ENCODE data around the gene GPANK1. TPM values are rescaled to one million over a fixed set of nuclear protein-coding genes. Genes with fewer than 3 reads are reported as not detected.

The GPANK1 gene
- total RNA-seq, 1 experiment from 2014 or later: 32.2 TPM

DNA sequence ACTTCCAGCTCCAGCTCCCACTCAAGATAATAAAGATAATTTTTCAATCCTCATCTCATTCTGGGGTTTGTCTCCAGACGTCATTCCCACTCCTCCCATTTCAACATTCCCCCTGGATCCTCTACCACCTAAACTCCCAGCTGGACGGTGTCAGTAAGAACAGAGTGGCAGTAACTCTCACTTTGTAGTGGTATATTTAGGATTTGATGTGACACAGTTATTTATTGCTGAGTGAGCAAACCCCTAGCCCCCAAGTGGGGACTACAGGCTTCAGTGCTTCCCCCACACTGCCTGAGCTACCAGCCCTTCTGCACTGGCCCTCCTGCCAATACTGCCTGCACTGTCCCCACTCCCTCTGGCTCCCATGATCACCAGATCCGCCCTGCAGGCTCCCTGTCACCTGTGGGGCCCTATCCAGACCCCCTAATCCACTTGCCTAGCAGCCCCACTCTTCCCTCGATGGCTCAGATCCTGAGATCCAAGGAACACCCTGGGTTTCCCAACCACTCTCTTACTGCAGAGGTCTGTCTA lies 6.6 kb downstream of the GPANK1 start:
- Mint-ChIP-seq H3K4me3 (ENCODE audit: low read depth, unreplicated experiment) (peak overlapping the region; percentile 82), H3K27ac (ENCODE audit: unreplicated experiment) (no peak overlapping the region), H3K9me3 (ENCODE audit: low read depth, unreplicated experiment) (no peaks in the 10 kb centered on the region), H3K27me3 (ENCODE audit: unreplicated experiment) (no peaks in the 10 kb centered on the region), H3K4me1 (ENCODE audit: low read depth, unreplicated experiment) (peaks cover 56% of the 10 kb centered on the region), H3K36me3 (ENCODE audit: insufficient read depth, unreplicated experiment) (peaks cover 77% of the 10 kb centered on the region)
- CTCF ChIA-PET: interaction anchor here (1.5 kb wide), 1 partner anchor 13 kb away, joined by 4 read pairs; no protein-coding TSS in a partner anchor
- intact Hi-C loops (cut with micrococcal nuclease; ENCODE audit: unreplicated experiment): no loop called here
- BruUV-seq (replicated peaks): no TSS peak
- no peak for DNase-seq
- TF ChIP-seq, protein P1, sequence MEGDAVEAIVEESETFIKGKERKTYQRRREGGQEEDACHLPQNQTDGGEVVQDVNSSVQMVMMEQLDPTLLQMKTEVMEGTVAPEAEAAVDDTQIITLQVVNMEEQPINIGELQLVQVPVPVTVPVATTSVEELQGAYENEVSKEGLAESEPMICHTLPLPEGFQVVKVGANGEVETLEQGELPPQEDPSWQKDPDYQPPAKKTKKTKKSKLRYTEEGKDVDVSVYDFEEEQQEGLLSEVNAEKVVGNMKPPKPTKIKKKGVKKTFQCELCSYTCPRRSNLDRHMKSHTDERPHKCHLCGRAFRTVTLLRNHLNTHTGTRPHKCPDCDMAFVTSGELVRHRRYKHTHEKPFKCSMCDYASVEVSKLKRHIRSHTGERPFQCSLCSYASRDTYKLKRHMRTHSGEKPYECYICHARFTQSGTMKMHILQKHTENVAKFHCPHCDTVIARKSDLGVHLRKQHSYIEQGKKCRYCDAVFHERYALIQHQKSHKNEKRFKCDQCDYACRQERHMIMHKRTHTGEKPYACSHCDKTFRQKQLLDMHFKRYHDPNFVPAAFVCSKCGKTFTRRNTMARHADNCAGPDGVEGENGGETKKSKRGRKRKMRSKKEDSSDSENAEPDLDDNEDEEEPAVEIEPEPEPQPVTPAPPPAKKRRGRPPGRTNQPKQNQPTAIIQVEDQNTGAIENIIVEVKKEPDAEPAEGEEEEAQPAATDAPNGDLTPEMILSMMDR (IDR thresholded peaks at IDR 0.05; ENCODE audit: unreplicated experiment): no peak

DNA sequence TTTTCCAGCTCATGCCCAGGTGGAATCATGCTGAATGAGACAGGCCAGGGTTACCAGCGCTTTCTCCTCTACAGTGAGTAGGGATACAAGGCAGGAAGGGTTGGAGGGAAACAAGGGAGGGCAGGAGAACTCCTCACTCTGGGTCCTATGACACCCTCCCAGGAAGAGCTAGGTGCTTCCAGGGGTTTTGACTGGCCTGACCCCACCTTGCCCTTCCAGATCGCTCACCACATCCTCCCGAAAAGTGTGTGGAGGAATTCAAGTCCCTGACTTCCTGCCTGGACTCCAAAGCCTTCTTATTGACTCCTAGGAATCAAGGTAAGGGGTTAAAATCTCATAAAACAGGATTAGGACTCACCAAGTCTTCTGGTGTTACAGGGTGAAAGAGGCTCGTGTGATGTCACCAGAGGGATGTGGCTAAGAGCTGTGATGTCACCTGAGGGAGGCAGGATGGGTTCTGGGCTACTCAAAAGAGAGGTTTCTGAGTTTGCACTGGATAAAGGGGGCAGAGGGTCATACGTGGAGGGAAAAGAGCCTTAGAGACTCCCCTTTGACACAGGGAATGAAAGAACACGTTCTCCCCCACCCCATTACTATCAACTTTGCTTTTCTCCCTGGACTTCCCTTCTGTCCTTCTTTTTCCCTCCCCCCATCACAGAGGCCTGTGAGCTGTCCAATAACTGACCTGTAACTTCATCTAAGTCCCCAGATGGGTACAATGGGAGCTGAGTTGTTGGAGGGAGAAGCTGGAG lies 7.2 kb downstream of the GPANK1 start:
- Mint-ChIP-seq H3K36me3 (ENCODE audit: insufficient read depth, unreplicated experiment) (peaks cover 77% of the 10 kb centered on the region), H3K27ac (ENCODE audit: unreplicated experiment) (no peak overlapping the region), H3K9me3 (ENCODE audit: low read depth, unreplicated experiment) (no peaks in the 10 kb centered on the region), H3K4me3 (ENCODE audit: low read depth, unreplicated experiment) (peak overlapping the region; percentile 82), H3K4me1 (ENCODE audit: low read depth, unreplicated experiment) (peaks cover 54% of the 10 kb centered on the region), H3K27me3 (ENCODE audit: unreplicated experiment) (no peaks in the 10 kb centered on the region)
- no TSS peak for BruUV-seq (replicated peaks)
- CTCF ChIA-PET: interaction anchor here (1.5 kb wide), 1 partner anchor 14 kb away, joined by 4 read pairs; no protein-coding TSS in a partner anchor
- intact Hi-C loops (cut with micrococcal nuclease; ENCODE audit: unreplicated experiment): no loop called here
- no peak for DNase-seq
- TF ChIP-seq, protein P1 (IDR thresholded peaks at IDR 0.05; ENCODE audit: unreplicated experiment): no peak

DNA sequence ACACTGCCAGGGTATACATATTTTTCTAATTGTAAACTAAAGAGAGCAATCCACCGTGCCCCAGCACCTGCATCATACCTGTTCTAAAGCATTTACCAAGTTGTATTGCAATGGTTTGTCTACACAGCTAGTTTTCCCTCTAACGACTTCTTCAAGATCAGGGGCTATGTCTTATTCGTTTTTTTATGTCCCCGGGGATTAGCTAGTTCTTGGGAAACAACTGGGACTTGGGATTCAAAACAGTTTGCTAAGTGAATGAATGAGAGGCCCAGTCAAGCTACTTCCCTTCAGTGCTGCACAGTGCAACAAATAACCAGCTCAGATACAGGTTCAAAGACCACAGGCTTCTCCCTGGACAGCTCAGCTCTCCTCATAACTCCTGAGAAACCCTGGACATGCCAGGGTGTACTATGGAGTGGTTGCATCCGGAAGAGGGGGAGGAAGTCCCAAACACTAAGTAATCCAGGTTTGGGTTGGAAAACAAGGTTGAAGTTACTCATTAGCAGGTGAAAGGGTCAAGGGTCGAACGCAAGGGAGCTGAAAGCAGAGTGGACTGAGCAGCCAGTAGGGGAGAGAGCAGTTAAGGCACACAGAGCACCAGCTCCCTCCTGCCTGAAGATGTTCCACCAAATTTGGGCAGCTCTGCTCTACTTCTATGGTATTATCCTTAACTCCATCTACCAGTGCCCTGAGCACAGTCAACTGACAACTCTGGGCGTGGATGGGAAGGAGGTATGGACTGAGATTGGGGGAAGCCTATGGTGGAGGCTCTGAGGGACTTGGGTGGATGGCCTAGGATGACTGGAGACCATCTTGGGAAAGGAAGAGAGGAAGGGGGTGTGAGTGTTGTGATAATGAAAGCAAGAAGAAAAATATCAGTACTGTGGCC lies 9.2 kb downstream of the GPANK1 start, which contains the start of gene APOM:
APOM (plus strand) TSS at position 546 of the 889 bp plus-strand sequence; CDS start at position 619, 73 bp downstream.
- no TSS peak for BruUV-seq (replicated peaks)
- Mint-ChIP-seq H3K27ac (ENCODE audit: unreplicated experiment) (peak within 1 kb of the TSS; percentile 18), H3K9me3 (ENCODE audit: low read depth, unreplicated experiment) (no peaks in the 10 kb centered on the region), H3K27me3 (ENCODE audit: unreplicated experiment) (no peaks in the 10 kb centered on the region), H3K4me1 (ENCODE audit: low read depth, unreplicated experiment) (peaks cover 53% of the 10 kb centered on the region), H3K36me3 (ENCODE audit: insufficient read depth, unreplicated experiment) (peaks cover 80% of the 10 kb centered on the region), H3K4me3 (ENCODE audit: low read depth, unreplicated experiment) (peak within 1 kb of the TSS; percentile 42)
- CTCF ChIA-PET: interaction anchor here (1.1 to 1.2 kb wide), 2 partner anchors 31 to 35 kb away, joined by 3 to 5 read pairs; partner anchors contain the start of gene PRRC2A
- intact Hi-C loops (cut with micrococcal nuclease; ENCODE audit: unreplicated experiment): no loop called here
- TF ChIP-seq, protein P1 (IDR thresholded peaks at IDR 0.05; ENCODE audit: unreplicated experiment): no peak
- no peak for DNase-seq
